H1 (cell line): ENCODE measurements around the gene SRGAP3. TPM values are rescaled to one million over a fixed set of nuclear protein-coding genes. Genes with fewer than 3 reads are reported as not detected.
A peak's percentile ranks its signal among the peaks of the same experiment; 100 is the strongest.

ENCODE experiments used
- CTCF ChIA-PET: fragments of 300-600 bp; sonication (Branson Sonifier 250); formaldehyde crosslinking; loops from one replicate; lab custom pipeline; 2021; ENCODE audit not compliant: partially characterized antibody; lab: Charles Lee
- POLR2A ChIA-PET: fragments of 300-600 bp; sonication (Branson Sonifier 250); formaldehyde crosslinking; loops from one replicate; lab custom pipeline; 2021; ENCODE audit warnings: inconsistent platforms; ENCODE audit not compliant: partially characterized antibody; lab: Charles Lee
- DNase-seq, 2 experiments: peaks; one replicate each; pipeline versions ENCODE4 v3.0.0 to v3.0.0-alpha.2; 2010 to 2022; ENCODE audit warnings: low spot score in 2 of 2, low read depth in 1 of 2, mixed read lengths in 1 of 2
- FAIRE-seq: peaks from 2 replicates; lab custom pipeline; 2011; peaks lifted over from hg19 to GRCh38; lab: Jason Lieb, UNC
- H2AFZ ChIP-seq: 2 replicates; pipeline ENCODE4 v1.8.1; 2012; ENCODE audit warnings: low read length, inconsistent platforms
- H2AK5ac ChIP-seq: 2 replicates; pipeline ENCODE4 v1.6.1; 2013; ENCODE audit warnings: low read depth, low read length
- H2BK120ac ChIP-seq: replicated peaks from 2 replicates; pipeline ENCODE3; 2013; ENCODE audit warnings: low read depth, low read length, inconsistent platforms
- H2BK12ac ChIP-seq: 2 replicates; pipeline ENCODE4 v1.6.1; 2013; ENCODE audit warnings: low read depth, low read length
- H2BK15ac ChIP-seq: 2 replicates; pipeline ENCODE4 v1.6.1; 2013; ENCODE audit warnings: low read length
- H2BK20ac ChIP-seq: 2 replicates; pipeline ENCODE4 v1.6.1; 2013; ENCODE audit warnings: low read length
- H2BK5ac ChIP-seq: 2 replicates; pipeline ENCODE4 v1.6.1; 2013; ENCODE audit warnings: low read depth, low read length
- H3K14ac ChIP-seq: 2 replicates; pipeline ENCODE4 v1.6.1; 2013; ENCODE audit warnings: inconsistent platforms; ENCODE audit not compliant: insufficient read length
- H3K18ac ChIP-seq: 2 replicates; pipeline ENCODE4 v1.6.1; 2013; ENCODE audit warnings: low read length; ENCODE audit errors: extremely low read depth
- H3K23ac ChIP-seq: 2 replicates; pipeline ENCODE4 v1.6.1; 2013; ENCODE audit warnings: inconsistent platforms; ENCODE audit not compliant: insufficient read length
- H3K23me2 ChIP-seq: 2 replicates; pipeline ENCODE4 v1.6.1; 2013; ENCODE audit warnings: low read depth, low read length
- H3K27ac ChIP-seq: 2 replicates; pipeline ENCODE4 v1.6.1; 2011; ENCODE audit warnings: low read depth, low read length, inconsistent platforms
- H3K27me3 ChIP-seq, 4 experiments: replicated peaks in 1 of 4; 1 replicate in 1 of 4; 2 replicates in 3 of 4; pipeline versions ENCODE4 v1.6.1 to v1.8.1; 2011 to 2013; ENCODE audit warnings: low read length in 3 of 4, mild to moderate bottlenecking in 3 of 4, inconsistent platforms in 2 of 4, mixed read lengths in 2 of 4, moderate library complexity in 1 of 4; ENCODE audit not compliant: control insufficient read depth in 3 of 4, insufficient read depth in 3 of 4; ENCODE audit errors: extremely low read depth in 1 of 4
- H3K36me3 ChIP-seq, 4 experiments: 2 replicates each; pipeline versions ENCODE4 v1.6.1 to v1.8.1; 2011 to 2013; ENCODE audit warnings: mild to moderate bottlenecking in 4 of 4, low read length in 3 of 4, moderate library complexity in 2 of 4, control low read depth in 1 of 4, inconsistent platforms in 1 of 4; ENCODE audit not compliant: insufficient read depth in 4 of 4, control insufficient read depth in 2 of 4
- H3K4ac ChIP-seq: replicated peaks from 2 replicates; pipeline ENCODE3; 2013; ENCODE audit warnings: low read length, low read depth, mixed read lengths, inconsistent platforms; ENCODE audit not compliant: insufficient read length
- H3K4me1 ChIP-seq, 4 experiments: replicated peaks in 1 of 4; 1 replicate in 1 of 4; 2 replicates in 3 of 4; pipeline versions ENCODE4 v1.6.1 to v1.8.1; 2011 to 2013; ENCODE audit warnings: low read length in 3 of 4, inconsistent platforms in 2 of 4, mixed read lengths in 1 of 4; ENCODE audit not compliant: insufficient read depth in 4 of 4, control insufficient read depth in 3 of 4
- H3K4me2 ChIP-seq, 2 experiments: 2 replicates each; pipeline versions ENCODE4 v1.6.1 to v1.8.1; 2011 to 2013; ENCODE audit warnings: low read depth in 2 of 2, low read length in 2 of 2, control low read depth in 1 of 2, inconsistent platforms in 1 of 2, mild to moderate bottlenecking in 1 of 2; ENCODE audit not compliant: insufficient read depth in 1 of 2
- H3K4me3 ChIP-seq, 4 experiments: fragments of 200-600, 300-600 bp in 1 of 4; sonication (generic), shearing (Covaris generic), sonication (Bioruptor Twin) in 1 of 4; 2 replicates each; pipeline versions ENCODE4 v1.5.1 to v1.8.1; 2011 to 2016; ENCODE audit warnings: low read length in 4 of 4, low read depth in 3 of 4, control low read depth in 2 of 4, inconsistent platforms in 2 of 4, mild to moderate bottlenecking in 2 of 4, mixed read lengths in 1 of 4, moderate library complexity in 1 of 4; ENCODE audit not compliant: insufficient read depth in 2 of 4; ENCODE audit errors: extremely low read depth in 1 of 4
- H3K56ac ChIP-seq: replicated peaks from 2 replicates; pipeline ENCODE3; 2013; ENCODE audit warnings: low read depth, mild to moderate bottlenecking, mixed read lengths, low read length, inconsistent platforms; ENCODE audit not compliant: insufficient read length
- H3K79me1 ChIP-seq: 2 replicates; pipeline ENCODE4 v1.6.1; 2013; ENCODE audit warnings: low read depth, low read length, control low read depth
- H3K79me2 ChIP-seq, 2 experiments: 2 replicates each; pipeline versions ENCODE4 v1.6.1 to v1.8.1; 2012 to 2013; ENCODE audit warnings: low read length in 2 of 2, mild to moderate bottlenecking in 2 of 2, inconsistent platforms in 1 of 2; ENCODE audit not compliant: insufficient read depth in 2 of 2, control insufficient read depth in 1 of 2
- H3K9ac ChIP-seq, 4 experiments: replicated peaks in 1 of 4; 1 replicate in 1 of 4; 2 replicates in 3 of 4; pipeline versions ENCODE4 v1.6.1 to v1.8.1; 2011 to 2013; ENCODE audit warnings: low read depth in 3 of 4, low read length in 3 of 4, control low read depth in 2 of 4, mild to moderate bottlenecking in 2 of 4, moderate library complexity in 2 of 4, inconsistent platforms in 1 of 4; ENCODE audit errors: extremely low read depth in 1 of 4
- H3K9me3 ChIP-seq, 2 experiments: 2 replicates each; pipeline versions ENCODE4 v1.6.1 to v1.8.1; 2012 to 2013; ENCODE audit warnings: mild to moderate bottlenecking in 2 of 2, moderate library complexity in 2 of 2, control low read depth in 1 of 2, inconsistent platforms in 1 of 2, low read depth in 1 of 2, low read length in 1 of 2, mixed read lengths in 1 of 2; ENCODE audit not compliant: insufficient read depth in 2 of 2
- H4K20me1 ChIP-seq, 2 experiments: replicated peaks in 1 of 2; 2 replicates each; pipeline versions ENCODE3 to v1.8.1; 2011 to 2013; ENCODE audit warnings: inconsistent platforms in 2 of 2, low read length in 2 of 2, mild to moderate bottlenecking in 1 of 2; ENCODE audit not compliant: insufficient read depth in 2 of 2, control insufficient read depth in 1 of 2
- H4K5ac ChIP-seq: 2 replicates; pipeline ENCODE4 v1.6.1; 2013; ENCODE audit warnings: low read length, low read depth, mixed read lengths, inconsistent platforms; ENCODE audit not compliant: insufficient read length
- H4K8ac ChIP-seq: 2 replicates; pipeline ENCODE4 v1.8.0; 2013; ENCODE audit warnings: mild to moderate bottlenecking, moderate library complexity, low read length, inconsistent platforms; ENCODE audit not compliant: insufficient read depth; ENCODE audit errors: extremely low read depth
- H4K91ac ChIP-seq: replicated peaks from 2 replicates; pipeline ENCODE3; 2013; ENCODE audit warnings: low read length, mixed read lengths, inconsistent platforms; ENCODE audit not compliant: insufficient read length
- CHD1 ChIP-seq: IDR thresholded peaks from 2 replicates; pipeline ENCODE4 v1.6.1; 2012; ENCODE audit warnings: low read depth, low read length, improper control_type of control experiment
- HDAC2 ChIP-seq, 2 experiments: fragments of 300-600 bp in 1 of 2; sonication (generic) in 1 of 2; IDR thresholded peaks; 2 replicates each; pipeline ENCODE4 v1.6.1; 2011 to 2012; ENCODE audit warnings: low read depth in 2 of 2, low read length in 2 of 2, mild to moderate bottlenecking in 2 of 2, moderate library complexity in 2 of 2, borderline replicate concordance in 1 of 2, inconsistent platforms in 1 of 2
- RAD21 ChIP-seq, 2 experiments: IDR thresholded peaks in 1 of 2; conservative IDR thresholded peaks in 1 of 2; 2 replicates each; pipeline ENCODE4 v1.6.1; 2011; ENCODE audit warnings: low read depth in 2 of 2, low read length in 2 of 2, improper control_type of control experiment in 1 of 2, inconsistent platforms in 1 of 2, mild to moderate bottlenecking in 1 of 2, moderate library complexity in 1 of 2
- SUZ12 ChIP-seq: fragments of 200-600 bp; sonication (generic); IDR thresholded peaks from 2 replicates; pipeline ENCODE4 v1.6.1; 2012; ENCODE audit warnings: mild to moderate bottlenecking, inconsistent platforms, low read length, moderate library complexity, mixed read lengths
- TAF7 ChIP-seq: optimal IDR thresholded peaks from 2 replicates; pipeline ENCODE3; 2011; ENCODE audit warnings: low read depth, mild to moderate bottlenecking, inconsistent platforms, low read length, moderate library complexity, borderline replicate concordance
- WGBS, 2 experiments: shearing (Covaris generic) in 1 of 2; methylation state at CpG; one replicate each; pipeline versions ENCODE4 v1.1.6 to v1.1.7; 2013 to 2015; ENCODE audit warnings: low lambda C conversion rate in 2 of 2, mixed read lengths in 2 of 2, inconsistent platforms in 1 of 2, low coverage in 1 of 2, missing lambda C conversion rate in 1 of 2; ENCODE audit not compliant: insufficient replicate concordance in 2 of 2, insufficient coverage in 1 of 2, insufficient read length in 1 of 2; ENCODE audit errors: extremely low coverage in 1 of 2, missing lambda C conversion rate in 1 of 2; 5-methylcytosine and 5-hydroxymethylcytosine counted together
- polyA plus RNA-seq, 7 experiments: library from polyadenylated mRNA; depleted of rRNA in 3 of 7; stranded (reverse) in 5 of 7; unstranded in 2 of 7; fragments of >200 nt in 5 of 7; fragments of 200-250 nt in 2 of 7; gene quantifications; 1 replicate in 5 of 7; 2 replicates in 1 of 7; 4 replicates in 1 of 7; pipeline versions ENCODE4 v1.2.1 to v1.2.3, GENCODE V29; 2011 to 2013; ENCODE audit warnings: missing spikeins in 2 of 7, mixed read lengths in 2 of 7
- total RNA-seq: library from RNA; stranded (reverse); fragmentation: NEBNext Ultra II Directional; extraction: Animal tissue kit (Norgen Biotek cat#: 25700); gene quantifications from 2 replicates; pipeline ENCODE4 v1.2.1, GENCODE V29; 2021
- TF ChIP-seq, protein P1 (sequence below): IDR thresholded peaks from 2 replicates; pipeline ENCODE4 v1.6.1; 2012; ENCODE audit warnings: inconsistent platforms
- TF ChIP-seq, protein P2 (sequence below), 3 experiments: IDR thresholded peaks; 1 replicate in 2 of 3; 2 replicates in 1 of 3; pipeline versions ENCODE4 v1.5.1 to v1.6.1; 2011; ENCODE audit warnings: low read length in 3 of 3, mild to moderate bottlenecking in 3 of 3, inconsistent platforms in 2 of 3, low read depth in 1 of 3, moderate library complexity in 1 of 3; ENCODE audit not compliant: insufficient read depth in 1 of 3; ENCODE audit errors: control extremely low read depth in 1 of 3

Gene SRGAP3
- total and polyA plus RNA-seq, 2 of the 8 experiments (the other 6 are each of a cell fraction or from before 2014, with no cell fraction given), result 5.8 to 11.4 TPM

DNA sequence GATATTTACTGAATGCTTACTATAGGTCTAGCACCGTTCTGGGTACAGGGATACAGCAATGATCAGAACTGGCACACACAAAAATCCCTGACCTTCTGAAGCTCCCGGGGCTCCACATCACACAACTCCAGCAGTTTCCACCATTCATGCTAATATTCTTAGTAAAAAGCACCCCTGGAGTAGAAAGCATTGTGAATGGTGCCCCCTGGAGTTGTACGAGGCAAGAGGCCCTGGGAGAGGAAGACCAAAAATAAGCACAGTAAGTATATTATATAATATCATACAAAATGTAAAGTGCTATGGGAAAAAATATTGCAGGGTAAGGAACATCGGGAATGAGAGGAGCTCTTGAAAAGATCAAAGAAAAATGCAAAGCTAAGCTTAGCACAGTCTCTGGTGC lies 790 bp upstream of the SRGAP3 start:
- POLR2A ChIA-PET, result interaction anchor here (1.1 to 1.2 kb wide), 2 partner anchors 16 to 25 kb away, joined by 3 read pairs; no protein-coding TSS in a partner anchor

More for the DNA sequence above, 790 bp upstream of the SRGAP3 start:
- 62% methylated on average over 4 of the region's 4 CpGs; no CpG with 5 or more reads in 1 of the 2 experiments for WGBS, 2 experiments
- Histone ChIP-seq H4K91ac (no peak overlapping the region), H3K14ac (no peak overlapping the region), H4K5ac (no peak overlapping the region), H2BK12ac (no peak overlapping the region), H2AK5ac (no peak overlapping the region), H3K79me2 (no peaks in the 10 kb centered on the region; a peak in 1 of 4 replicates), H3K4ac (no peak overlapping the region), H3K36me3 (no peaks in the 10 kb centered on the region), H2BK15ac (no peak overlapping the region), H4K8ac (no peak overlapping the region), H3K27ac (no peak overlapping the region), H3K79me1 (peaks cover 2% of the 10 kb centered on the region; the same call in 1 of the 2 replicates), H2BK120ac (no peak overlapping the region), H3K4me3 (peak overlapping the region in 1 of 4 experiments; percentile 72; a peak in 1 of 8 replicates), H2BK5ac (no peak overlapping the region), H4K20me1 (no peaks in the 10 kb centered on the region), H3K9me3 (no peaks in the 10 kb centered on the region), H3K23me2 (peaks cover 6% of the 10 kb centered on the region), H3K23ac (no peak overlapping the region), H3K9ac (no peak overlapping the region), H2AFZ (no peak overlapping the region), H3K18ac (no peak overlapping the region), H2BK20ac (no peak overlapping the region), H3K27me3 (no peaks in the 10 kb centered on the region; a peak in 1 of 7 replicates), H3K56ac (no peak overlapping the region), H3K4me2 (no peak overlapping the region; a peak in 2 of 4 replicates), H3K4me1 (peaks cover 7 to 23% (median 16%) of the 10 kb centered on the region in 4 experiments)
- CTCF ChIA-PET, result interaction anchor here (0.7 to 4.9 kb wide), 39 partner anchors 8 to 291 kb away, joined by 3 to 45 read pairs (median 6); no protein-coding TSS in a partner anchor
- FAIRE-seq (no peak), DNase-seq (no peak)
- TF ChIP-seq HDAC2 (IDR thresholded peaks at IDR 0.05; ENCODE audit: borderline replicate concordance in 1 of 2, low read depth in 2 of 2, low read length in 2 of 2) (no peak), SUZ12 (no peak), CHD1 (no peak), TAF7 (no peak), RAD21 (IDR thresholded peaks at IDR 0.05 in 1 of 2, conservative IDR thresholded peaks at IDR 0.05 in 1 of 2; ENCODE audit: low read depth in 2 of 2, low read length in 2 of 2) (peak; percentile 60 to 66)
- TF ChIP-seq, protein P1, sequence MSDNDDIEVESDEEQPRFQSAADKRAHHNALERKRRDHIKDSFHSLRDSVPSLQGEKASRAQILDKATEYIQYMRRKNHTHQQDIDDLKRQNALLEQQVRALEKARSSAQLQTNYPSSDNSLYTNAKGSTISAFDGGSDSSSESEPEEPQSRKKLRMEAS, result no peak
- TF ChIP-seq, protein P2, sequence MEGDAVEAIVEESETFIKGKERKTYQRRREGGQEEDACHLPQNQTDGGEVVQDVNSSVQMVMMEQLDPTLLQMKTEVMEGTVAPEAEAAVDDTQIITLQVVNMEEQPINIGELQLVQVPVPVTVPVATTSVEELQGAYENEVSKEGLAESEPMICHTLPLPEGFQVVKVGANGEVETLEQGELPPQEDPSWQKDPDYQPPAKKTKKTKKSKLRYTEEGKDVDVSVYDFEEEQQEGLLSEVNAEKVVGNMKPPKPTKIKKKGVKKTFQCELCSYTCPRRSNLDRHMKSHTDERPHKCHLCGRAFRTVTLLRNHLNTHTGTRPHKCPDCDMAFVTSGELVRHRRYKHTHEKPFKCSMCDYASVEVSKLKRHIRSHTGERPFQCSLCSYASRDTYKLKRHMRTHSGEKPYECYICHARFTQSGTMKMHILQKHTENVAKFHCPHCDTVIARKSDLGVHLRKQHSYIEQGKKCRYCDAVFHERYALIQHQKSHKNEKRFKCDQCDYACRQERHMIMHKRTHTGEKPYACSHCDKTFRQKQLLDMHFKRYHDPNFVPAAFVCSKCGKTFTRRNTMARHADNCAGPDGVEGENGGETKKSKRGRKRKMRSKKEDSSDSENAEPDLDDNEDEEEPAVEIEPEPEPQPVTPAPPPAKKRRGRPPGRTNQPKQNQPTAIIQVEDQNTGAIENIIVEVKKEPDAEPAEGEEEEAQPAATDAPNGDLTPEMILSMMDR (IDR thresholded peaks at IDR 0.05; ENCODE audit: control extremely low read depth in 1 of 3, insufficient read depth in 1 of 3, low read depth in 1 of 3, low read length in 3 of 3), result peak in 2 of 3 experiments; percentile 30 to 38; a peak in 3 of 4 replicates
